ENCODE results near the gene SIGLEC10.
A peak's percentile ranks its signal among the peaks of the same experiment; 100 is the strongest.
"Not testable (repeated sequence)": the region's sequence is repeated elsewhere in the genome, so short reads cannot be mapped to it uniquely, and the experiment has no call there.

Gene SIGLEC10

GRCh38 chr19:51439021-51439465 lies 21.6 kb upstream of the SIGLEC10 start:
- peak; percentile 49 to 70 (median 63) for DNase-seq

GRCh38 chr19:51434456-51434855 lies 17.0 kb upstream of the SIGLEC10 start:
- peak; percentile 26 to 82 (median 68) for DNase-seq

GRCh38 chr19:51433043-51433442 lies 15.6 kb upstream of the SIGLEC10 start:
- DNase-seq, result peak; percentile 28 to 73 (median 50)

GRCh38 chr19:51431124-51431523 lies 13.7 kb upstream of the SIGLEC10 start:
- peak; percentile 66 to 89 (median 79) for DNase-seq

GRCh38 chr19:51430221-51430620 lies 12.8 kb upstream of the SIGLEC10 start:
- peak in 3 of 4 experiments; percentile 43 to 51 (median 49) for DNase-seq

GRCh38 chr19:51427201-51427600 lies 9.8 kb upstream of the SIGLEC10 start:
- DNase-seq, result peak; percentile 56 to 73 (median 71)

- DNase-seq, result peak; percentile 92 to 97 (median 97)
Measured at GRCh38 chr19:51422053-51422448, 4.6 kb upstream of the SIGLEC10 start.

GRCh38 chr19:51421229-51422052 lies 4.0 kb upstream of the SIGLEC10 start:
- DNase-seq, result peak in 2 of 4 experiments; percentile 26 to 49

- not testable (repeated sequence) for DNase-seq
Measured at GRCh38 chr19:51420511-51420910, 3.1 kb upstream of the SIGLEC10 start.

GRCh38 chr19:51418707-51419106 lies 1.3 kb upstream of the SIGLEC10 start:
- DNase-seq, result no peak

GRCh38 chr19:51417810-51418157 lies 342 bp upstream of the SIGLEC10 start:
- no peak for DNase-seq

- DNase-seq, result not testable (repeated sequence)
Measured at GRCh38 chr19:51416422-51416821, 1.0 kb downstream of the SIGLEC10 start.

- DNase-seq, result no peak
Measured at GRCh38 chr19:51415187-51415586, 2.3 kb downstream of the SIGLEC10 start.

GRCh38 chr19:51410950-51411748 lies 6.3 kb downstream of the SIGLEC10 start:
- DNase-seq, result no peak

GRCh38 chr19:51407511-51408131 lies 9.8 kb downstream of the SIGLEC10 start:
- peak; percentile 78 to 93 (median 90) for DNase-seq

GRCh38 chr19:51402117-51402516 lies 15.3 kb downstream of the SIGLEC10 start:
- DNase-seq, result no peak

- not testable (repeated sequence) for DNase-seq
Measured at GRCh38 chr19:51399936-51400335, 17.5 kb downstream of the SIGLEC10 start.

GRCh38 chr19:51399231-51399630 lies 18.2 kb downstream of the SIGLEC10 start:
- DNase-seq, result no peak

GRCh38 chr19:51398096-51398704 lies 19.2 kb downstream of the SIGLEC10 start:
- peak in 3 of 4 experiments; percentile 23 to 77 (median 68) for DNase-seq

- DNase-seq, result not testable (repeated sequence)
Measured at GRCh38 chr19:51397453-51397852, 20.0 kb downstream of the SIGLEC10 start.

- no peak for DNase-seq
Measured at GRCh38 chr19:51396175-51396574, 21.3 kb downstream of the SIGLEC10 start.

GRCh38 chr19:51394050-51394836 lies 23.2 kb downstream of the SIGLEC10 start:
- peak; percentile 96 to 99 (median 98) for DNase-seq

All from suppressor macrophage (primary cell).